Activated naive CD8-positive, alpha-beta T cell treated with anti-CD3 and anti-CD28 coated beads, Interleukin-2, amount 10 ng/mL, durations not matched to agents 7 days and 5 days (primary cell): Measurements from ENCODE around the gene SEPTIN5. TPM values are rescaled to one million over a fixed set of nuclear protein-coding genes. Genes with fewer than 3 reads are reported as not detected.

Experiments used
- ATAC-seq: fragments of 150-1000 bp; cut with Tn5 transposase; one replicate; pipeline ENCODE4 v1.10.0; 2021; ENCODE audit warnings: low read depth, moderate library complexity
- POLR2A ChIA-PET: fragments of 350-600 bp; sonication (Branson Sonifier 250); formaldehyde crosslinking; loops from one replicate; lab custom pipeline; 2021; ENCODE audit warnings: antibody characterized with exemption; lab: Charles Lee
- DNase-seq: peaks from one replicate; pipeline ENCODE4 v3.0.0; 2021
- H3K27ac Mint-ChIP-seq: one replicate; pipeline ENCODE4 v1.8.0; 2022; ENCODE audit warnings: mild to moderate bottlenecking, mixed read lengths
- H3K27me3 Mint-ChIP-seq: one replicate; pipeline ENCODE4 v1.8.0; 2022; ENCODE audit warnings: mild to moderate bottlenecking, moderate library complexity, mixed read lengths
- H3K36me3 Mint-ChIP-seq: one replicate; pipeline ENCODE4 v1.8.0; 2021; ENCODE audit warnings: mild to moderate bottlenecking, mixed read lengths
- H3K4me1 Mint-ChIP-seq: one replicate; pipeline ENCODE4 v1.8.0; 2021; ENCODE audit warnings: mixed read lengths
- H3K4me3 Mint-ChIP-seq: one replicate; pipeline ENCODE4 v1.8.0; 2022; ENCODE audit warnings: mild to moderate bottlenecking, moderate library complexity, mixed read lengths
- H3K9me3 Mint-ChIP-seq: one replicate; pipeline ENCODE4 v1.8.0; 2021; ENCODE audit warnings: mixed read lengths
- total RNA-seq, 2 experiments: library from RNA; stranded (reverse); gene quantifications; one replicate each; pipeline ENCODE4 v1.2.3, GENCODE V29; 2021

Gene SEPTIN5
- total RNA-seq, 2 experiments from 2014 or later, result not detected

GRCh38 chr22:19760951-19761724 is 46.8 kb downstream of the SEPTIN5 start:
- ATAC-seq, result no peak
- peaks cover 20% of the 10 kb centered on the region for H3K4me1 Mint-ChIP-seq

GRCh38 chr22:19761725-19762567 is 47.6 kb downstream of the SEPTIN5 start:
- Mint-ChIP-seq H3K4me1 (peaks cover 18% of the 10 kb centered on the region), H3K4me3 (no peak overlapping the region), H3K9me3 (no peaks in the 10 kb centered on the region)

More at GRCh38 chr22:19760951-19761724, 46.8 kb downstream of the SEPTIN5 start:
- peaks cover 65% of the 10 kb centered on the region for H3K27me3 Mint-ChIP-seq
- no peaks in the 10 kb centered on the region for H3K36me3 Mint-ChIP-seq
- no peak for DNase-seq
- POLR2A ChIA-PET, result no interaction called here
- no peaks in the 10 kb centered on the region for H3K9me3 Mint-ChIP-seq
- H3K4me3 Mint-ChIP-seq, result no peak overlapping the region
- no peak overlapping the region for H3K27ac Mint-ChIP-seq

GRCh38 chr22:19762568-19763457 is 48.5 kb downstream of the SEPTIN5 start:
- H3K27me3 Mint-ChIP-seq, result peaks cover 63% of the 10 kb centered on the region
- no peaks in the 10 kb centered on the region for H3K36me3 Mint-ChIP-seq
- no peak overlapping the region for H3K27ac Mint-ChIP-seq
- no peaks in the 10 kb centered on the region for H3K9me3 Mint-ChIP-seq
- H3K4me1 Mint-ChIP-seq, result peaks cover 16% of the 10 kb centered on the region
- no peak for ATAC-seq
- DNase-seq, result no peak
- POLR2A ChIA-PET, result no interaction called here
- H3K4me3 Mint-ChIP-seq, result no peak overlapping the region

More at GRCh38 chr22:19761725-19762567, 47.6 kb downstream of the SEPTIN5 start:
- peaks cover 62% of the 10 kb centered on the region for H3K27me3 Mint-ChIP-seq
- DNase-seq (no peak), ATAC-seq (no peak)
- H3K27ac Mint-ChIP-seq, result no peak overlapping the region
- POLR2A ChIA-PET, result no interaction called here
- no peaks in the 10 kb centered on the region for H3K36me3 Mint-ChIP-seq

- no peaks in the 10 kb centered on the region for H3K36me3 Mint-ChIP-seq
- DNase-seq, result no peak
- POLR2A ChIA-PET, result no interaction called here
- H3K4me3 Mint-ChIP-seq, result no peak overlapping the region
- H3K27ac Mint-ChIP-seq, result no peak overlapping the region
- peaks cover 16% of the 10 kb centered on the region for H3K4me1 Mint-ChIP-seq
- peaks cover 62% of the 10 kb centered on the region for H3K27me3 Mint-ChIP-seq
- no peak for ATAC-seq
- no peaks in the 10 kb centered on the region for H3K9me3 Mint-ChIP-seq
Observed at GRCh38 chr22:19763458-19764298, 49.4 kb downstream of the SEPTIN5 start.

GRCh38 chr22:19764299-19764593 is 49.9 kb downstream of the SEPTIN5 start:
- POLR2A ChIA-PET, result no interaction called here
- Mint-ChIP-seq H3K27me3 (peaks cover 62% of the 10 kb centered on the region), H3K27ac (no peak overlapping the region), H3K4me1 (peaks cover 16% of the 10 kb centered on the region), H3K4me3 (no peak overlapping the region), H3K9me3 (no peaks in the 10 kb centered on the region), H3K36me3 (no peaks in the 10 kb centered on the region)
- DNase-seq (no peak), ATAC-seq (no peak)

GRCh38 chr22:19764636-19765476 is 50.6 kb downstream of the SEPTIN5 start:
- Mint-ChIP-seq H3K4me1 (peaks cover 14% of the 10 kb centered on the region), H3K36me3 (no peaks in the 10 kb centered on the region), H3K4me3 (peak overlapping the region; percentile 72), H3K27me3 (peaks cover 62% of the 10 kb centered on the region), H3K27ac (no peak overlapping the region), H3K9me3 (no peaks in the 10 kb centered on the region)
- POLR2A ChIA-PET, result interaction anchor here (2.1 kb wide), 1 partner anchor 122 kb away, joined by 5 read pairs; no protein-coding TSS in a partner anchor
- ATAC-seq (no peak), DNase-seq (no peak)

GRCh38 chr22:19765477-19766239 is 51.4 kb downstream of the SEPTIN5 start:
- H3K4me3 Mint-ChIP-seq, result peak overlapping the region; percentile 72
- POLR2A ChIA-PET, result interaction anchor here (1.1 to 2.1 kb wide), 3 partner anchors 11 to 121 kb away, joined by 3 to 5 read pairs (median 5); no protein-coding TSS in a partner anchor
- DNase-seq (peak; percentile 71), ATAC-seq (peak; percentile 49)
- peak overlapping the region; percentile 65 for H3K27ac Mint-ChIP-seq
- H3K27me3 Mint-ChIP-seq, result peaks cover 63% of the 10 kb centered on the region
- no peaks in the 10 kb centered on the region for H3K9me3 Mint-ChIP-seq
- H3K36me3 Mint-ChIP-seq, result no peaks in the 10 kb centered on the region
- H3K4me1 Mint-ChIP-seq, result peaks cover 10% of the 10 kb centered on the region

- ATAC-seq (no peak), DNase-seq (no peak)
- H3K27me3 Mint-ChIP-seq, result peaks cover 63% of the 10 kb centered on the region
- H3K4me3 Mint-ChIP-seq, result no peak overlapping the region
- H3K4me1 Mint-ChIP-seq, result peaks cover 10% of the 10 kb centered on the region
- POLR2A ChIA-PET, result interaction anchor here (0.8 to 2.1 kb wide), 4 partner anchors 11 to 121 kb away, joined by 3 to 5 read pairs (median 4); no protein-coding TSS in a partner anchor
- no peaks in the 10 kb centered on the region for H3K9me3 Mint-ChIP-seq
- no peaks in the 10 kb centered on the region for H3K36me3 Mint-ChIP-seq
- H3K27ac Mint-ChIP-seq, result no peak overlapping the region
Observed at GRCh38 chr22:19766240-19766510, 51.9 kb downstream of the SEPTIN5 start.

- Mint-ChIP-seq H3K4me1 (peaks cover 7% of the 10 kb centered on the region), H3K27me3 (peaks cover 63% of the 10 kb centered on the region), H3K4me3 (peak overlapping the region; percentile 75), H3K27ac (no peak overlapping the region), H3K9me3 (no peaks in the 10 kb centered on the region), H3K36me3 (no peaks in the 10 kb centered on the region)
- POLR2A ChIA-PET, result interaction anchor here (0.8 to 2.1 kb wide), 4 partner anchors 10 to 120 kb away, joined by 3 to 5 read pairs (median 4); no protein-coding TSS in a partner anchor
- DNase-seq, result peak; percentile 82
- peak; percentile 83 for ATAC-seq
Observed at GRCh38 chr22:19766511-19767426, 52.5 kb downstream of the SEPTIN5 start.

GRCh38 chr22:19767427-19768341 is 53.4 kb downstream of the SEPTIN5 start:
- ATAC-seq (peak; percentile 32), DNase-seq (no peak)
- Mint-ChIP-seq H3K4me3 (peak overlapping the region; percentile 75), H3K4me1 (peaks cover 7% of the 10 kb centered on the region), H3K36me3 (no peaks in the 10 kb centered on the region), H3K27ac (no peak overlapping the region), H3K27me3 (peaks cover 67% of the 10 kb centered on the region), H3K9me3 (no peaks in the 10 kb centered on the region)
- POLR2A ChIA-PET, result no interaction called here
